DMS114 treated with DMSO at 0.1 percent for 48 hours (cell line): ENCODE results near the gene HSP90AA1.
"Not testable (repeated sequence)": the region's sequence is repeated elsewhere in the genome, so short reads cannot be mapped to it uniquely, and the experiment has no call there.

Experiments
- DNase-seq: peaks from one replicate; lab custom pipeline; 2025; ENCODE audit not compliant: unreplicated experiment; lab: John Stamatoyannopoulos, UW

HSP90AA1 gene

GRCh38 chr14:102074415-102074964 lies 12.4 kb downstream of the HSP90AA1 start:
- no peak for DNase-seq

- DNase-seq: no peak
Observed at GRCh38 chr14:102071283-102071998, 15.4 kb downstream of the HSP90AA1 start.

- DNase-seq: no peak
Observed at GRCh38 chr14:102066041-102066451, 20.8 kb downstream of the HSP90AA1 start.

GRCh38 chr14:102064590-102064989 lies 22.3 kb downstream of the HSP90AA1 start:
- not testable (repeated sequence) for DNase-seq

GRCh38 chr14:102063808-102064429 lies 22.9 kb downstream of the HSP90AA1 start:
- DNase-seq: no peak

- peak; percentile 70 for DNase-seq
Observed at GRCh38 chr14:102063109-102063807, 23.6 kb downstream of the HSP90AA1 start.

- no peak for DNase-seq
Observed at GRCh38 chr14:102058961-102059360, 27.9 kb downstream of the HSP90AA1 start.

- no peak for DNase-seq
Observed at GRCh38 chr14:102058146-102058545, 28.7 kb downstream of the HSP90AA1 start.

GRCh38 chr14:102057480-102058114 lies 29.2 kb downstream of the HSP90AA1 start:
- no peak for DNase-seq

GRCh38 chr14:102056694-102057442 lies 30.0 kb downstream of the HSP90AA1 start:
- no peak for DNase-seq

- no peak for DNase-seq
Observed at GRCh38 chr14:102055181-102055901, 31.5 kb downstream of the HSP90AA1 start.

GRCh38 chr14:102052522-102052921 lies 34.3 kb downstream of the HSP90AA1 start:
- no peak for DNase-seq

GRCh38 chr14:102050625-102051024 lies 36.2 kb downstream of the HSP90AA1 start:
- DNase-seq: no peak

GRCh38 chr14:102050026-102050405 lies 36.8 kb downstream of the HSP90AA1 start:
- no peak for DNase-seq

GRCh38 chr14:102049258-102050025 lies 37.4 kb downstream of the HSP90AA1 start:
- DNase-seq: no peak

- DNase-seq: no peak
Observed at GRCh38 chr14:102047808-102048540, 38.9 kb downstream of the HSP90AA1 start.

GRCh38 chr14:102046337-102047278 lies 40.2 kb downstream of the HSP90AA1 start:
- DNase-seq: peak; percentile 48
